ENCODE data around the gene GSDME.

DNA sequence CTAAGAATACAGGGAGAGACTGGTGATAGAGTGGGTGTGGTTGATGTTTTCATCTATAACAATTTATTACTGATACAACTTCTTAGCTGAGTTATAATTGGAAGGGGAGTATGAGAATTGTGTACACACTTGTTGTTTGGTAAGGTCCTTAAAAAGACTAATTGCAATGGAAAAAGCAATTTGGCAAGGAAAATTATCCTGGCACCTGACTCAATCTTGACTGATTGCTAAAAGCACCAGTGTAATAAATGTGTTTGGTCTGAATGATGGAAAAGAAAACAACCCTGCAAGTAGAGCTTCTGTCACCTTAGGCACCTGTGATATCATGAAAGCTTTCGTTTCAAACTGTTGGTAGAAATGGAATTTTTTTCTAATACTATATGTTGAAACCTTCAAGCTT, 6.7 kb upstream of the GSDME start:
- TF ChIP-seq YY1 (IDR thresholded peaks at IDR 0.05; ENCODE audit: extremely low read depth, insufficient replicate concordance, low read depth, low read length), result no peak
- TF ChIP-seq, protein P1, sequence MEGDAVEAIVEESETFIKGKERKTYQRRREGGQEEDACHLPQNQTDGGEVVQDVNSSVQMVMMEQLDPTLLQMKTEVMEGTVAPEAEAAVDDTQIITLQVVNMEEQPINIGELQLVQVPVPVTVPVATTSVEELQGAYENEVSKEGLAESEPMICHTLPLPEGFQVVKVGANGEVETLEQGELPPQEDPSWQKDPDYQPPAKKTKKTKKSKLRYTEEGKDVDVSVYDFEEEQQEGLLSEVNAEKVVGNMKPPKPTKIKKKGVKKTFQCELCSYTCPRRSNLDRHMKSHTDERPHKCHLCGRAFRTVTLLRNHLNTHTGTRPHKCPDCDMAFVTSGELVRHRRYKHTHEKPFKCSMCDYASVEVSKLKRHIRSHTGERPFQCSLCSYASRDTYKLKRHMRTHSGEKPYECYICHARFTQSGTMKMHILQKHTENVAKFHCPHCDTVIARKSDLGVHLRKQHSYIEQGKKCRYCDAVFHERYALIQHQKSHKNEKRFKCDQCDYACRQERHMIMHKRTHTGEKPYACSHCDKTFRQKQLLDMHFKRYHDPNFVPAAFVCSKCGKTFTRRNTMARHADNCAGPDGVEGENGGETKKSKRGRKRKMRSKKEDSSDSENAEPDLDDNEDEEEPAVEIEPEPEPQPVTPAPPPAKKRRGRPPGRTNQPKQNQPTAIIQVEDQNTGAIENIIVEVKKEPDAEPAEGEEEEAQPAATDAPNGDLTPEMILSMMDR (IDR thresholded peaks at IDR 0.05 in 2 of 3, conservative IDR thresholded peaks at IDR 0.05 in 1 of 3; ENCODE audit: borderline replicate concordance in 1 of 3, insufficient read depth in 1 of 3, low read depth in 2 of 3, low read length in 2 of 3), result no peak
- TF ChIP-seq RAD21 (IDR thresholded peaks at IDR 0.05; ENCODE audit: low read depth), result no peak
